ENCODE data around the gene RABGAP1L. TPM values are rescaled to one million over a fixed set of nuclear protein-coding genes. Genes with fewer than 3 reads are reported as not detected.

The RABGAP1L gene
- total and polyA plus RNA-seq, 10 of the 15 experiments (the other 5 are each of a cell fraction or from before 2014, with no cell fraction given), result 5.8 to 194 (median 113) TPM

- no TSS peak for BruUV-seq (replicated peaks)
- Histone ChIP-seq H3K27me3 (replicated peaks in 1 of 2; ENCODE audit: control insufficient read depth in 2 of 2, insufficient read depth in 2 of 2, low read length in 1 of 2) (no peaks in the 10 kb centered on the region), H4K20me1 (ENCODE audit: control insufficient read depth, insufficient read depth) (no peaks in the 10 kb centered on the region), H2AFZ (ENCODE audit: control insufficient read depth, low read depth, low read length) (no peak overlapping the region), H3K4me1 (ENCODE audit: control insufficient read depth, insufficient read depth, low read length) (no peaks in the 10 kb centered on the region), H3K27ac (ENCODE audit: control insufficient read depth, insufficient read depth) (no peak overlapping the region), H3K4me2 (ENCODE audit: control insufficient read depth, insufficient read depth) (no peak overlapping the region), H3K36me3 (ENCODE audit: control insufficient read depth in 2 of 2, insufficient read depth in 2 of 2, low read length in 1 of 2) (peaks cover 0 to 8% of the 10 kb centered on the region in 2 experiments; a peak in 2 of 4 replicates), H3K79me2 (ENCODE audit: control insufficient read depth, insufficient read depth, low read length) (no peaks in the 10 kb centered on the region), H3K9ac (ENCODE audit: control insufficient read depth, insufficient read depth, low read length) (no peak overlapping the region), H3K4me3 (no peak overlapping the region), H3K9me3 (replicated peaks; ENCODE audit: control insufficient read depth, insufficient read depth, low read length) (no peaks in the 10 kb centered on the region)
- intact Hi-C loops (cut with micrococcal nuclease; ENCODE audit: unreplicated experiment), result no loop called here
- ATAC-seq, result no peak
- WGBS (ENCODE audit: insufficient coverage, insufficient replicate concordance, low lambda C conversion rate, missing lambda C conversion rate), result 94% methylated on average over 5 of the region's 5 CpGs
- POLR2A ChIA-PET, result no interaction called here
- RAD21 ChIA-PET (ENCODE audit: unreplicated experiment), result no interaction called here
- no peak for TF ChIP-seq E2F8 (IDR thresholded peaks at IDR 0.05; ENCODE audit: low read depth, partially characterized antibody)
- TF ChIP-seq CHD4 (IDR thresholded peaks at IDR 0.05), result no peak
- TF ChIP-seq NBN (IDR thresholded peaks at IDR 0.05), result no peak
- no peak for TF ChIP-seq SP1 (IDR thresholded peaks at IDR 0.05; ENCODE audit: low read depth, low read length)
- no peak for TF ChIP-seq BMI1 (IDR thresholded peaks at IDR 0.05; ENCODE audit: borderline replicate concordance)
- CTCF ChIA-PET, result no interaction called here
- SMC1A ChIA-PET (ENCODE audit: uncharacterized antibody, unreplicated experiment), result no interaction called here
- no peak for DNase-seq (ENCODE audit: low read depth, low spot score)
- no peak for FAIRE-seq
- in situ Hi-C loops (cut with MboI), result no loop called here
Measured at GRCh38 chr1:174367892-174368291, 208.6 kb downstream of the RABGAP1L start.

- no peak overlapping the region for H3K4me3 ChIP-seq
- WGBS (ENCODE audit: insufficient coverage, insufficient replicate concordance, low lambda C conversion rate, missing lambda C conversion rate), result 100% methylated on average over 2 of the region's 2 CpGs
- intact Hi-C loops (cut with micrococcal nuclease; ENCODE audit: unreplicated experiment), result no loop called here
- H3K27ac ChIP-seq (ENCODE audit: control insufficient read depth, insufficient read depth), result no peak overlapping the region
- H3K27me3 ChIP-seq (replicated peaks in 1 of 2; ENCODE audit: control insufficient read depth in 2 of 2, insufficient read depth in 2 of 2, low read length in 1 of 2), result no peaks in the 10 kb centered on the region
- TF ChIP-seq MXI1 (IDR thresholded peaks at IDR 0.05; ENCODE audit: low read depth, low read length) (no peak), POLR2AphosphoS2 (IDR thresholded peaks at IDR 0.05; ENCODE audit: low read depth, low read length) (no peak), HDAC6 (IDR thresholded peaks at IDR 0.05; ENCODE audit: unreplicated experiment) (no peak), KDM1A (IDR thresholded peaks at IDR 0.05; ENCODE audit: borderline replicate concordance) (no peak), YBX1 (IDR thresholded peaks at IDR 0.05) (no peak)
- H3K4me1 ChIP-seq (ENCODE audit: control insufficient read depth, insufficient read depth, low read length), result no peaks in the 10 kb centered on the region
- ATAC-seq (no peak), DNase-seq (ENCODE audit: low read depth, low spot score) (no peak), FAIRE-seq (no peak)
- SMC1A ChIA-PET (ENCODE audit: uncharacterized antibody, unreplicated experiment), result no interaction called here
- no peak overlapping the region for H2AFZ ChIP-seq (ENCODE audit: control insufficient read depth, low read depth, low read length)
- no peak overlapping the region for H3K9ac ChIP-seq (ENCODE audit: control insufficient read depth, insufficient read depth, low read length)
- RAD21 ChIA-PET (ENCODE audit: unreplicated experiment), result no interaction called here
- no TSS peak for BruUV-seq (replicated peaks)
- H4K20me1 ChIP-seq (ENCODE audit: control insufficient read depth, insufficient read depth), result no peaks in the 10 kb centered on the region
- POLR2A ChIA-PET, result no interaction called here
- no peaks in the 10 kb centered on the region for H3K79me2 ChIP-seq (ENCODE audit: control insufficient read depth, insufficient read depth, low read length)
- H3K36me3 ChIP-seq (ENCODE audit: control insufficient read depth in 2 of 2, insufficient read depth in 2 of 2, low read length in 1 of 2), result no peaks in the 10 kb centered on the region
- CTCF ChIA-PET, result no interaction called here
- no peak overlapping the region for H3K4me2 ChIP-seq (ENCODE audit: control insufficient read depth, insufficient read depth)
- H3K9me3 ChIP-seq (replicated peaks; ENCODE audit: control insufficient read depth, insufficient read depth, low read length), result no peaks in the 10 kb centered on the region
- in situ Hi-C loops (cut with MboI), result no loop called here
Measured at GRCh38 chr1:174376030-174376429, 216.7 kb downstream of the RABGAP1L start.

All from GM12878 (cell line).